ENCODE results near the gene CIDEC. TPM values are rescaled to one million over a fixed set of nuclear protein-coding genes. Genes with fewer than 3 reads are reported as not detected.
"Not testable (repeated sequence)": the region's sequence is repeated elsewhere in the genome, so short reads cannot be mapped to it uniquely, and the experiment has no call there.

Gene CIDEC
- total RNA-seq, 1 donor from 2014 or later, result 29.4 TPM

GRCh38 chr3:9901967-9902366 lies 21.9 kb upstream of the CIDEC start:
- DNase-seq, result no peak

- not testable (repeated sequence) for DNase-seq
These were observed 20.9 kb upstream of the CIDEC start for GRCh38 chr3:9900965-9901415.

DNA sequence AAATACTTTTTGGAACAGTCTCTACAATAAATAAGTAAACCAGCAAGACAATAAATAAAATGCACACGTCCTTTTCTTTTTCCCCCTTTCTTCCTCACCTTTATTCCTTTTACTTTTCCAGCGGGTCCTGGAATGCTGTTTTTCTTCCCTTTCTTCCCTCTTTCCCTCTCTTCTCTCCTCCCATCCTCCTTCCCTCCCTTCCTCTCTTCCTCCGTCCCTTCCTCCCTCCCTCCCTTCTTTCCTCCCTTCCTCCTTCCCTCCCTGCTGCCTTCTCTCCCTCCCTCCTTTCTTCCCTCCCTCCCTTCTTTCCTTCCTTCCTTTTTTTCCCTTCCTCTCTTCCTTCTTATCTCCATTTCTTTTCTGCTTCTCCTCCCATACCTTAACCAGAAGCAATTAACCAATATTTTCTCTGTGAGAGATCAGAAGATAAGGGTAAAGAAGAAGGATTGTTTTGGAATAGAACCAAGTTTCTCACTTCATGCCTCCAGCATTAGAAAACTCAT lies 19.3 kb upstream of the CIDEC start:
- no peak for DNase-seq

- no peak for DNase-seq
These were observed 18.6 kb upstream of the CIDEC start for GRCh38 chr3:9898467-9899241.

- DNase-seq, result no peak
These were observed 17.6 kb upstream of the CIDEC start for GRCh38 chr3:9897408-9898372.

DNA sequence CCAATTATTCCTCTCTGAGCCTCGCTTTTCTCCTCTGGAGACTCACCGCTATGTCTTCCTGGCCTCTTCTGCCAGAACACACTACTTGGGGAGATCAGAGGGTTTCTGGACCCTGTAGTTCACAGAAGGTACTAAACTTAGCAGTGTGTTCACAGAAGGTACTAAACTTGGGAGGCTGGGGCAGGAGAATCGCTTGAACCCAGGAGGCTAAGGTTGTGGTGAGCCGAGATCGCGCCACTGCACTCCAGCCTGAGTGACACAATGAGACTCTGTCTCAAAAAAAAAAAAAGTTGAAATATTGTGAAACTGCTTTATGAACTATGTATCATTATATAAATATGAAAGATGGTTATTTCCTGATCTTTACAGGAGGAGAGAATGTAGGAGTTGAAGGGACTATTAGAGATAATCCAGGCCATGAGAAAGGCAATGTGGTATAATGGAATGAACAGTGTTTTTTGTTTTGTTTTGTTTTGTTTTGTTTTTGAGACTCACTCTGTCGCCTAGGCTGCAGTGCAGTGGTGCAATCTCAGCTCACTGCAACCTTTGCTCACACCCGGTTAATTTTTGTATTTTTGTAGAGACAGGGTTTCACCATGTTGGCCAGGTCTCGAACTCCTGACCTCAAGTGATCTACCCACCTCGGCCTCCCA lies 16.8 kb upstream of the CIDEC start:
- DNase-seq, result not testable (repeated sequence)

DNA sequence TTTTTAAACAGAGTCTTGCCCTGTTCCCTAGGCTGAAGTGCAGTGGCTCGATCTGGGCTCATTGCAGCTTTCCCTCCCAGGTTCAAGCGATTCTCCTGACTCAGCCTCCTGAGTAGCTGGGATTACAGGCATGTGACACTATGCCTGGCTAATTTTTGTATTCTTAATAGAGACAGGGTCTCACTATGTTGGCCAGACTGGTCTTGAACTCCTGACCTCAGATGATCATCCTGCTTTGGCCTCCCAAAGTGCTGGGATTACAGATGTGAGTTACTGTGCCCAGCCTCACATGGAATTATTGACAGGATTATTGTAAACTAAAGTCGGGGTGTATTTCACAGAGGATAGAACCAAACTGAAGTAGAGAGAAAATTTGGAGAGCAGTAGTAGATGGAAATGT lies 15.7 kb upstream of the CIDEC start:
- not testable (repeated sequence) for DNase-seq

GRCh38 chr3:9893739-9894138 lies 13.7 kb upstream of the CIDEC start:
- DNase-seq, result no peak

DNA sequence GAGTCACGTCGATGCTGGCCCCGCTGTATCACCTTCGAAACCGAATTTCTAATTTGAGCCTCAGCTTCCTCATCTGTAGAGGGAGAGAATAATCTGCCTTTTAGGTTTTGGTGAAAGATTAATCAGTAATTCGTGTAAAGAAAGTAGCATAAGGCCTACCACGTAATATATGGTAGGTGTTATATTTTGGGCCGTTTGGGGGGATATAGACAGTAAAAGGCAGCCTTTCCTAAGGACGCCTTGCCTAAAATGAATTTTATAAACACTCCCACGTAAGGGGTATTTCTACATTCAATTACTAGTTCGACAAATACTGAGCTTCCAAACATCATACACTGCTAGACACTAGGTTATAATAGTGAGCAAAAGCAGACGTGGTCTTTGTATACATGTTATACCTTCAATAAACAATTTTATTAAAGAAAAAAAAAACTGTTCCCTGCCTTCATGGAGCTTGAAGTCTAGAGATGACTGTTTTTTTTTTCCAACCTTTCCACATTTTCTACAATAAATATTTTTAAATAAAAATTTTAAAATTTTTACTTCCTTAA lies 11.1 kb upstream of the CIDEC start:
- DNase-seq, result no peak

GRCh38 chr3:9890249-9891071 lies 10.4 kb upstream of the CIDEC start, which contains the start of gene JAGN1:
Gene JAGN1 (plus strand): TSS chr3:9890610. CDS start chr3:9890723, 113 bp downstream.
- DNase-seq, result peak; percentile 85

DNA sequence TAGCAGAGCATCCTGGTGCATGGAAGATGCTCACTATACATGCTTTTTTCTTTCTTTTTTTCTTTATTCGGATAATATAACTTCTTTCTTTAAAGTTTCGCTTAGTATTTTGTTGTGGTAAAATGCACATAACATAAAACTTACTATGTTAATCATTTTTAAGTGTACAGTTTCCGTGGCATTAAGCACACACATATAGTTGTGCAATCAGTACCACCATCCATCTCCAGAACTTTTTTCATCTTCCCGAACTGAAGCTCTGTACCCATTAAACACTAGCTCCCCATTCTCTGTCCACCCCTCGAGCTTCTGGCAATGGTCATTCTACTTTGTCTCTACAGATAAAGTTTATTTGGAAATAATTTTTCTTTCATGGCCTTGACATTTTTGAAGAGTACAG lies 9.4 kb upstream of the CIDEC start:
- no peak for DNase-seq

DNA sequence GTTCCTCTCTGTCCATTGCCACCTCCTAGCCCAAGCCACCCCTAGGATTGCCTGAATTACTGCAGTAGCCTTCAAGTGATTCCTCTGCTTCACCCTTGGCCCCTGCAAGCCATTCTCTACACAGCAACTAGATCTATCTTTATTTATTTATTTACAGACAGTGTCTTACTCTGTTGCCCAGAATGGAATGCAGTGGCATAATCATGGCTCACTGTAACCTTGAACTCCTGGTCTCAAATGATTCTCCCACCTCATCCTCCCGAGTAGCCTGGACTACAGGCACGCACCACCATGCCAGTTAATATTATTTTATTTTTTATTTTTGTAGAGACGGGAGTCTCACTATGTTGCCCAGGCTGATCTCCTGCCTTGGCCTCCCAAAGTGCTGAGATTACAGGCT lies 8.5 kb upstream of the CIDEC start:
- DNase-seq, result no peak

GRCh38 chr3:9887480-9887879 lies 7.4 kb upstream of the CIDEC start:
- DNase-seq, result no peak

DNA sequence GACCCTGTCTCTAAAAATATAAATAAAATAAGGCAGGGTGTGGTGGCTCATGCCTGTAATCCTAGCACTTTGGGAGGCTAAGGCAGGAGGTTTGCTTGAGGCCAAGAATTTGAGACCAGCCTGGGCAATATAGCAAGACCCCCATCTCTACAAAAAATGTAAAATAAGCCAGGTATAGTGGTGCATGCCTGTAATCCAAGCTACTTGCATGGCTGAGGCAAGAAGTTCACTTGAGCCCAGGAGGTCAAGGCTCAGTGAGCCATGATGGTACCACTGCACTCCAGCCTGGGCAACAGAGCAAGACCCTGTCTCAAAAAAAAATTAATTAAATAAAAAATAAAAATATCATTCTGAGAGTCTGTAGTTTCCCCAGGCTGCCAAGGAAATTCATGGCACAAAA lies 6.3 kb upstream of the CIDEC start:
- no peak for DNase-seq

- DNase-seq, result no peak
These were observed 4.6 kb upstream of the CIDEC start for GRCh38 chr3:9884555-9885165.

GRCh38 chr3:9883706-9884554 lies 3.9 kb upstream of the CIDEC start:
- peak; percentile 47 for DNase-seq

- DNase-seq, result no peak
These were observed 1.4 kb upstream of the CIDEC start for GRCh38 chr3:9881441-9881840.

- DNase-seq, result no peak
These were observed 1.4 kb downstream of the CIDEC start for GRCh38 chr3:9878700-9879099.

GRCh38 chr3:9876991-9877390 lies 3.1 kb downstream of the CIDEC start:
- DNase-seq, result no peak

- DNase-seq, result not testable (repeated sequence)
These were observed 3.8 kb downstream of the CIDEC start for GRCh38 chr3:9876255-9876654.
